OCI-LY3 (cell line): Measurements from ENCODE around the gene RPSA.
"Not testable (repeated sequence)": the region's sequence is repeated elsewhere in the genome, so short reads cannot be mapped to it uniquely, and the experiment has no call there.

Experiments used
- H2AFZ ChIP-seq: fragments of 200-600, 300-600 bp; shearing (Covaris generic); 2 replicates; pipeline ENCODE4 v1.6.0; 2014; ENCODE audit warnings: antibody characterized with exemption, low read depth, low read length
- H3K27ac ChIP-seq: fragments of 200-600, 300-600 bp; sonication (generic); 2 replicates; pipeline ENCODE4 v1.5.1; 2014; ENCODE audit warnings: mild to moderate bottlenecking, low read length, moderate library complexity, mixed read lengths
- H3K27me3 ChIP-seq: fragments of 200-600, 300-600 bp; sonication (generic); 2 replicates; pipeline ENCODE4 v1.6.1; 2014; ENCODE audit warnings: low read depth, low read length, mixed read lengths
- H3K36me3 ChIP-seq: fragments of 200-600, 300-600 bp; sonication (generic); replicated peaks from 2 replicates; pipeline ENCODE3; 2014; ENCODE audit warnings: low read depth, low read length, mixed read lengths
- H3K4me1 ChIP-seq: fragments of 300-600, 200-600 bp; sonication (generic); 2 replicates; pipeline ENCODE4 v1.6.1; 2014; ENCODE audit warnings: low read length, mixed read lengths
- H3K4me2 ChIP-seq: fragments of 200-600, 300-600 bp; sonication (generic); 2 replicates; pipeline ENCODE4 v1.6.1; 2014; ENCODE audit warnings: low read length, mixed read lengths
- H3K4me3 ChIP-seq: fragments of 300-600, 200-600 bp; sonication (generic); 2 replicates; pipeline ENCODE4 v1.5.1; 2014; ENCODE audit warnings: antibody characterized with exemption, mild to moderate bottlenecking, low read length, moderate library complexity
- H3K79me2 ChIP-seq: fragments of 300-600, 200-600 bp; shearing (Covaris generic); 2 replicates; pipeline ENCODE4 v1.6.1; 2014; ENCODE audit warnings: mild to moderate bottlenecking, low read length, mixed read lengths
- H3K9ac ChIP-seq: fragments of 300-600, 200-600 bp; shearing (Covaris generic); 2 replicates; pipeline ENCODE4 v1.6.0; 2014; ENCODE audit warnings: mild to moderate bottlenecking, low read length, moderate library complexity
- H3K9me3 ChIP-seq: fragments of 200-600, 300-600 bp; shearing (Covaris generic); 2 replicates; pipeline ENCODE4 v1.6.1; 2014; ENCODE audit warnings: low read length, mixed read lengths; ENCODE audit not compliant: insufficient read depth
- H4K20me1 ChIP-seq: fragments of 200-600, 300-600 bp; sonication (generic); 2 replicates; pipeline ENCODE4 v1.6.1; 2016; ENCODE audit warnings: low read length, mixed read lengths; ENCODE audit not compliant: insufficient read depth
- CTCF ChIP-seq: fragments of 200-600, 300-600 bp; sonication (generic); IDR thresholded peaks from 2 replicates; pipeline ENCODE4 v1.5.1; 2014; ENCODE audit warnings: antibody characterized with exemption, low read length, low read depth
- EZH2phosphoT487 ChIP-seq: fragments of 200-600 bp; shearing (Covaris generic); IDR thresholded peaks from 2 replicates; pipeline ENCODE4 v1.6.1; 2018; ENCODE audit warnings: antibody characterized with exemption, mixed run types, low read depth

The RPSA gene

GRCh38 chr3:39415983-39416382 is 9.5 kb downstream of the RPSA start:
- H4K20me1 ChIP-seq = peaks cover 30% of the 10 kb centered on the region
- no peaks in the 10 kb centered on the region for H3K9me3 ChIP-seq
- no peak overlapping the region for H3K4me2 ChIP-seq
- H3K36me3 ChIP-seq = peaks cover 39% of the 10 kb centered on the region
- no peaks in the 10 kb centered on the region for H3K4me1 ChIP-seq
- no peaks in the 10 kb centered on the region for H3K27me3 ChIP-seq
- H2AFZ ChIP-seq = no peak overlapping the region
- H3K79me2 ChIP-seq = peaks cover 2% of the 10 kb centered on the region; the same call in 1 of the 2 replicates
- no peak overlapping the region for H3K27ac ChIP-seq
- no peak overlapping the region for H3K4me3 ChIP-seq
- H3K9ac ChIP-seq = no peak overlapping the region
- TF ChIP-seq EZH2phosphoT487 (no peak), CTCF (no peak)

- not testable (repeated sequence) for H3K4me1 ChIP-seq, H3K9me3 ChIP-seq, H3K9ac ChIP-seq, H3K27ac ChIP-seq, H3K27me3 ChIP-seq, H3K4me2 ChIP-seq, H3K4me3 ChIP-seq, H2AFZ ChIP-seq, H3K79me2 ChIP-seq
- Histone ChIP-seq H3K36me3 (peaks cover 28% of the 10 kb centered on the region), H4K20me1 (peaks cover 24% of the 10 kb centered on the region)
Measured at GRCh38 chr3:39416998-39417397, 10.5 kb downstream of the RPSA start.

- Histone ChIP-seq H3K4me2 (peak overlapping the region; percentile 15; the same call in 1 of the 2 replicates), H3K36me3 (peaks cover 12% of the 10 kb centered on the region)
- not testable (repeated sequence) for H3K27me3 ChIP-seq, H4K20me1 ChIP-seq, H2AFZ ChIP-seq, H3K4me3 ChIP-seq, H3K9me3 ChIP-seq, H3K4me1 ChIP-seq, H3K79me2 ChIP-seq, H3K27ac ChIP-seq, H3K9ac ChIP-seq
Measured at GRCh38 chr3:39418556-39419225, 12.2 kb downstream of the RPSA start.

GRCh38 chr3:39419742-39420315 is 13.3 kb downstream of the RPSA start:
- Histone ChIP-seq H3K36me3 (peaks cover 1% of the 10 kb centered on the region), H3K79me2 (no peaks in the 10 kb centered on the region), H4K20me1 (no peaks in the 10 kb centered on the region; the same call in 1 of the 2 replicates), H2AFZ (no peak overlapping the region), H3K27me3 (no peaks in the 10 kb centered on the region), H3K4me3 (no peak overlapping the region), H3K4me2 (no peak overlapping the region), H3K9me3 (no peaks in the 10 kb centered on the region), H3K9ac (no peak overlapping the region), H3K4me1 (no peaks in the 10 kb centered on the region), H3K27ac (no peak overlapping the region)
- TF ChIP-seq EZH2phosphoT487 (no peak), CTCF (no peak)

- Histone ChIP-seq H3K27ac (no peak overlapping the region), H3K4me2 (no peak overlapping the region)
- no peak for TF ChIP-seq CTCF
- TF ChIP-seq EZH2phosphoT487 = no peak
Measured at GRCh38 chr3:39420543-39420942, 14.0 kb downstream of the RPSA start.

More at GRCh38 chr3:39420543-39420942, 14.0 kb downstream of the RPSA start:
- H3K9ac ChIP-seq = no peak overlapping the region
- no peaks in the 10 kb centered on the region for H3K27me3 ChIP-seq
- H2AFZ ChIP-seq = no peak overlapping the region
- no peaks in the 10 kb centered on the region for H3K9me3 ChIP-seq
- no peaks in the 10 kb centered on the region for H3K79me2 ChIP-seq
- no peak overlapping the region for H3K4me3 ChIP-seq
- no peaks in the 10 kb centered on the region for H3K4me1 ChIP-seq
- no peaks in the 10 kb centered on the region; the same call in 1 of the 2 replicates for H4K20me1 ChIP-seq
- H3K36me3 ChIP-seq = no peaks in the 10 kb centered on the region
